Measurements from ENCODE around the gene MAP7.

GRCh38 chr6:136594671-136595070, 44.4 kb upstream of the MAP7 start:
- TF ChIP-seq EZH2 (IDR thresholded peaks at IDR 0.05; ENCODE audit: low read depth) = no peak
- no peak for TF ChIP-seq CTCF (conservative IDR thresholded peaks at IDR 0.05)

Measured in PC-9 (cell line).